PC-9 (cell line): ENCODE results near the gene SLMAP.

Experiments
- EZH2 ChIP-seq: fragments of 200-600 bp; sonication (generic); IDR thresholded peaks from 2 replicates; pipeline ENCODE4 v1.8.0; 2017; ENCODE audit warnings: antibody characterized with exemption, low read depth
- TF ChIP-seq, protein P1 (sequence below): fragments of 200-600 bp; sonication (generic); conservative IDR thresholded peaks from 2 replicates; pipeline ENCODE4 v1.6.1; 2017; ENCODE audit warnings: mixed run types, antibody characterized with exemption, mild to moderate bottlenecking, moderate library complexity

DNA sequence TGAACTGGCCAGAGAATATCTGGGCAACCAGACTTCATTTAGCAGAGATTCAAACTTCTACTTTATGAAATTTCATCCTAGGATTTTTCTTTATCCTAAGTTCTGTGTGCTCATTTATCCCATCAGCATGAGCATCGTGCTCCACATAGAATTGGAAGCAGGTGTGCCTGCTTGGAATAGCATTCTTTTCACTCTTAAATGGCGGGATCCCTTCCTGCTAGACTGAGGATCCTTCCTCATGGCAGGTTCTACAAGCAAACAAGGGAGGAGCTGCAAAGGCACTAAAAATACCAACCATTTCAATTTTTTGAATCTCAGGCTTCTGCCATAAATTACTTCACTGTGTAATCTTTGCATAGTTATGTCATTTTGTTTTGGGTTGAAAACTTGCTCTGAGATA is 177.5 kb downstream of the SLMAP start:
- TF ChIP-seq EZH2: no peak
- TF ChIP-seq, protein P1, sequence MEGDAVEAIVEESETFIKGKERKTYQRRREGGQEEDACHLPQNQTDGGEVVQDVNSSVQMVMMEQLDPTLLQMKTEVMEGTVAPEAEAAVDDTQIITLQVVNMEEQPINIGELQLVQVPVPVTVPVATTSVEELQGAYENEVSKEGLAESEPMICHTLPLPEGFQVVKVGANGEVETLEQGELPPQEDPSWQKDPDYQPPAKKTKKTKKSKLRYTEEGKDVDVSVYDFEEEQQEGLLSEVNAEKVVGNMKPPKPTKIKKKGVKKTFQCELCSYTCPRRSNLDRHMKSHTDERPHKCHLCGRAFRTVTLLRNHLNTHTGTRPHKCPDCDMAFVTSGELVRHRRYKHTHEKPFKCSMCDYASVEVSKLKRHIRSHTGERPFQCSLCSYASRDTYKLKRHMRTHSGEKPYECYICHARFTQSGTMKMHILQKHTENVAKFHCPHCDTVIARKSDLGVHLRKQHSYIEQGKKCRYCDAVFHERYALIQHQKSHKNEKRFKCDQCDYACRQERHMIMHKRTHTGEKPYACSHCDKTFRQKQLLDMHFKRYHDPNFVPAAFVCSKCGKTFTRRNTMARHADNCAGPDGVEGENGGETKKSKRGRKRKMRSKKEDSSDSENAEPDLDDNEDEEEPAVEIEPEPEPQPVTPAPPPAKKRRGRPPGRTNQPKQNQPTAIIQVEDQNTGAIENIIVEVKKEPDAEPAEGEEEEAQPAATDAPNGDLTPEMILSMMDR: no peak
